T-helper 2 cell treated with Interferon-gamma antibody and Interleukin-4, amounts not matched to agents 100 ng/mL and 5 ng/mL, for 36 hours (primary cell): ENCODE results near the gene CADM2. TPM values are rescaled to one million over a fixed set of nuclear protein-coding genes. Genes with fewer than 3 reads are reported as not detected.
"Not testable (repeated sequence)": the region's sequence is repeated elsewhere in the genome, so short reads cannot be mapped to it uniquely, and the experiment has no call there.

Source experiments
- intact Hi-C: fragments of 100-400 bp; cut with micrococcal nuclease; formaldehyde crosslinking; loops from one replicate; pipeline ENCODE4 v1.15.1; 2023
- total RNA-seq: library from RNA; stranded (reverse); gene quantifications from 2 replicates; pipeline ENCODE4 v1.2.3, GENCODE V29; 2022

The CADM2 gene
- not detected in 2 replicates for total RNA-seq

DNA sequence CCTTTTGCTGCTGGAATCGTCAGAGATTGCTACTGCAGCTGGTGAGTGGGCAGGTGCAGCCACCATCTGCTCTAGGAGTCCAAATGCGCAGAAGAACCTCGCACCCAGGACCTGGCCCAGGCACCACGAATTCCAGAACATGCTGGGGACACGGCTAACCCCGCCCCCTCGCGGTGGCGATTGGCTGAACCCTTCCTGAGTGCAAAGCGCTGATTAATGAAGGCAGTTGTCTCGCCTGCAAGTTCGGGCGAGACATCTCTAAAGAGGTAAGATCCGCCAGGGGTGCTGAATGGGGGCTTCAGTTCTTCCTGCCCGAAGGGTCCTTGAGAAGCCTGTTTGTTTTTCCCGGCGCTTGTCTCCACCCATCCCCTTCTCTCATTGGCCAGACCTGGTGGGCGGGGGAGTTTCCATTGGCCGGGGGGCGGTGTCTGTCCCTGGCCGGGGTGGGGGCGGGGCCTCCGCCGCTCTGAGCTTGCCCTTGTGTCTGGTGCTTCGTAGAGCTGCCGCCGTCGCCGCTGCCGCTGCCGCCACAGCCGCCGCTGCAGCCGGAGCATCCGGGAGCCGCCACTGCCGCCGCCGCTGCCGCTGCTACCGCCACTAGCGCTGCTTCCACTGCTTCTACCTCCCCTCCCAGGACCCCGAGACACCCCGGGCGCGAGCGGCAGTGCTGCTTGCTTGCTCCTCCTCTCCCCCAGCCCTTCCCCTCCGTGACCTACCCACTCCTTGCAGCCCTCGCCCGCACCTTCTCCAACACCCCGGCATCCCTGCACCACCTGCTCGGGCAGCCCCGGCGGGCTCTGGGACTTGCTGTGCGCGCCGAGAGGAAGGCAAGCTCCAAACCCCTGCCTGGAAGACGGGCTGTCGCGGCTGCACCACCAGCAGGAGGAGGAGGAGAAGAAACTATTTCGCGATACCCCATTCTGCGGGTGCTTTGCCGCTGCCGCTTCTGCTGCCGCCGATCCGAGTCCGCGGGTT, at the start of gene CADM2:
Gene CADM2, plus strand, starts transcription at position 495 of the 975 bp plus-strand sequence.
- intact Hi-C loops: no loop called here

GRCh38 chr3:84918592-84918991, 40.2 kb upstream of the CADM2 start:
- intact Hi-C loops: not testable (repeated sequence)

DNA sequence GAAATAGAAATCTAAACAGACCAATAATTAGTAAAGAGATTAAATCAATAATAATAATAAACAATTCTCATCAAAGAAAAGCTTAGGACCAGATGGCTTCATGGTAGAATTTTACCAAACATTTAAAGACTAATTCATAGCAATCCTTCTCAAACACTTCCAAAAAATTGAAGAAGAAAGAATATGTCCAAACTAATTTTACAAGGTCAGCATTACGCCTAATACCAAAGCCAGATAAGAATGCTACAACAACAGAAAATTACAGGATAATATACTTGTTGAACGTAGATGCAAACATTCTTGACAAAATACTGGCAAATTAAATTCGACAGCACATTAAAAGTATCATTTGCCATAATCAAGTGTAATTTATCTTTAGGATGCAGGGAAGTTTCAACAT, 36.1 kb upstream of the CADM2 start:
- intact Hi-C loops: no loop called here

DNA sequence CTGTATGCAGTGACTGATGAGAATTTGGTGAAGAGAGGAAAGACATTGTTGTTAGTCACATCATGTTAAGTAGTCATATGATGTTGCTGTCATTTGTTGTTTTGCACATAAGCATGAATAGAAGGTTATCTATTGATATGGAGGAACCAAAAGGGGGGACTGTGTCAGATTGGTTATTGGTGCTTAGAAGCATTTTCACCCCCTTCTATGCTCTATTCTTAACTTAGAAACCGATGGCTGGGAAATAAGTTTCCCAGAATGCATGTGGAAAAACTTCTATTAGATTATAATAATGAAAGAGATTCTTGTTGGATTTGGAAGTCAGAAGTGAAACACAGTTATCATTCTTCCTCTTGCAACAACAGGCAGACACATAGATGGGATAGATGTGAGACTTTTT, 33.2 kb upstream of the CADM2 start:
- intact Hi-C loops: no loop called here

DNA sequence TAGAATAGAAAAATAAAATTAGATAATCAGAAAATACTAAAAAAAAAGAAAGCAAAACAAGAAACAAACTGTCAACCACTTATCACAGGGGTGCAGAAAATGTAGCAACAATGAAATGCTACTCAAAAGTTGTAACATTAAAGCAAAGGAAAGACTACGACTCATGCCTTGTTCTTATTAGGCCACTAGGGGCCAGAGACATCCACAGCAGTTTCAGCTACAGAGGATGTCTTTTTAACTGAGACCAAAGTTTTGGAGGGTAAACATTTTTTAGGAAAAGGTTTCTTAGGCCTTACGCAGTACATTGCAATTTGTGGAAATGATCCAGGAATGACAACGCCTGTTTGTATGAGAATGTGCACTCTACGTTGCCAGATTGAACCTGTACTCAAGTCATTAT, 15.4 kb upstream of the CADM2 start:
- intact Hi-C loops: no loop called here

DNA sequence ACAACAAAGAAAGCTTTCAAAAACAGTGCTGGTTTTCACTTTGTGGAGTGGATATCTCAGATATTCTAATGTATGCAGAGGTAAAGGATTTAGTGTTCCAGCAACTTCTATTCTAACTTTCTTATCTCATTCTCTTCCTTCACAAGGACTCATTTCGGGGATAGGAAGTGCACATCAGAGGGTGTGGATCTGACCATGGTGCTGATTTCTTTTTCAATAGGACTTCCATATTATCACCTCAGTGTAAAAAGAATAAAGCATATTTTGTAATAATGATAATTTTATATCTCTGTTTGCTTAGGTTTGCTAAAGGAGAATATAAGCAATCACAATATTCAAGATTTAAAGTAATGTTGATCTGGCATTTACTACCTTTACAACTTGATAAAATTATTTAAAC, 12.5 kb upstream of the CADM2 start:
- intact Hi-C loops: no loop called here

- intact Hi-C loops: no loop called here
Measured at GRCh38 chr3:84959470-84960271, 882 bp downstream of the CADM2 start.

GRCh38 chr3:84960581-84960980, 1.8 kb downstream of the CADM2 start:
- intact Hi-C loops: no loop called here

DNA sequence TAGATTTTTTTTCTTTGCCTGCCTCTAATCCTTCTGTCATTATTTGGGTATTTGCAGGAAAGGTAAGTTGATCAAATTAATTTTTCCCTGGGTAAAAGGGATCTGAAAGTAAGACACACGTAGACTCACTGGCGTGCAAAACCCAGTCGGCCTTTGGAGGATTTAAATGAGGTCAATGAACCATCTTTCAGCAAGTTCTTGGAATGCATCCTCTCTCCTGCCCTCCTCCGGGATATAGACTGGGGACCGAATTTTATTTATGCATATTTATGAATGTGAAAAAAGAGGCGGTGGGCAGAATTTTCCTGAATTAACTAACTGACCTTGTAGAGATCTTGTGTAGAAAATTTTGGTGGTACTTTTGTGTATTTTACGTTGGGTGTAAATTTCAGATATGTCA, 2.2 kb downstream of the CADM2 start:
- intact Hi-C loops: no loop called here

GRCh38 chr3:84961521-84962255, 2.9 kb downstream of the CADM2 start:
- intact Hi-C loops: no loop called here

DNA sequence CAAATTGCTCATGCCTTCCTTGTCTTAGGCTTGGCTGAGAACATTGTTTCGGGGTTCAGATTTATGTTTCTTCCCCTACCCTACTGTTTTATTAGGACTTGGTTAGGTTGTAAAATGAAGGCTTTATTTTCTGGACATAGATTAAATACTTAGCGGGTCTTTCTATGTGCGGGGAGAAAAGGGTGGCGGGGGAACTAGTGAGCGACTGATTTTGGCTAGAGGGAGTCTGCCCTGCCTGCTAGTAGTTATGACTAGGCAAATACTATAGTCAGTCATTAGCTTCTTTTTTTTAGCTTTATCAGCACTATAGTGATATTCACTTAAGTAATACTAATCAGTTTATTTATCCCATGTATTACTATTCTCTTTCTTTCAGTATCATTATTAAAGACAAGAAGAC, 3.6 kb downstream of the CADM2 start:
- intact Hi-C loops: no loop called here

DNA sequence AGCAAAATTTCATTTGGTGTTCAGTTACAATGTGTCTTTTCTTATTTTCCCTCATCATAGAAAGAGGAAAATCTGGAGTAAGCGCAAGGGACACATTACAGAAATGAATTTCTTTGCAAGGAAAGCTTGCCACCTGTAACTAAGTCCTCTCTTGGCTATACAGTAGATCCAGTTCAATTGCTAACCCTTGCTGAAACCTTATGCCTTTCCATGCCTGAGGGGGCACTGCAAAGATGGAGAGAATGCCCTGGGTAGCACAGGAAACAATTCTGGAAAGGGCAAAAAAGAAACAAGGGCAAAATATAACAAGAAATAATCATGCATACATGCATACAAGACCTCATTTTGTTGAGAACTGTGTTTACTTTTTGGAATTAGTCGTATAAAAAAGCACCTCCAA, 4.3 kb downstream of the CADM2 start:
- intact Hi-C loops: no loop called here

- intact Hi-C loops: no loop called here
Measured at GRCh38 chr3:84965141-84965540, 6.4 kb downstream of the CADM2 start.

- intact Hi-C loops: no loop called here
Measured at GRCh38 chr3:84967767-84968581, 9.2 kb downstream of the CADM2 start.

GRCh38 chr3:84968701-84969235, 10.0 kb downstream of the CADM2 start:
- intact Hi-C loops: no loop called here

DNA sequence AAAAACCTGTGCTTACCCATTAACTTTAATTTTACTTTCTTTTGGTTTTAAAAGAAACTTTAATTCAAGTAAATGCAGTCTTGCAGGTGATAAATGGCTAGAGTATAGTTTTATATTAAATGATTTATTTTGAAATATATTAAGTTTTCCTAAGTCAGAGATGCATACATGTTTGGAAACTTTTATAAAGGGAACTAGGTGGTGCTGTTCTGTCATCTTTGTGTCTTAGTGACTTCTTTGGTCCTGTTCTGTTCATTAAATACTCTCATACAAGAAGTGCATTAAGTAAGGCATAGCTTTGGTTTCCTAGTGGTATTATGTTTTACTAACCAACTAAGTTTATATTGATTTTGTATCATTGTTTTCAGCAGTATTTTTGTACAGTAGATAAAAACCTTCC, 15.6 kb downstream of the CADM2 start:
- intact Hi-C loops: no loop called here

DNA sequence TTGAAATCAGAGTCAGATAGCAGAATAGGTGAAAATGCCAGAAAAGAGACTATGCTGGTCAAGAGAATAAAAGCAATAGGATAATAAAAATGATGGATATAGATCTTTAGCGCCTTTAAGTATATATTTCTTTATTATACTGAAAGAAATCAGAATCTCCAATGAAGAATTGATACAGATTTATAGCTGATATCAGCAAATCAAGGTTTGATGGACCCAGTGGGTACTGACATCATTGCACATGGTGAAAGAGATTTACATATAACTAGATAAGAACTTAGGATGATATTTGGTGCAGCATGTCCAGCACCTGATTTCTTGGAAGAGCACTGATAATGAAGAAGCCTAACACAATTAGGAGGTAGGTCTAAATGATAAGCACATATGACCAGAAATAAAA, 18.2 kb downstream of the CADM2 start:
- intact Hi-C loops: no loop called here

DNA sequence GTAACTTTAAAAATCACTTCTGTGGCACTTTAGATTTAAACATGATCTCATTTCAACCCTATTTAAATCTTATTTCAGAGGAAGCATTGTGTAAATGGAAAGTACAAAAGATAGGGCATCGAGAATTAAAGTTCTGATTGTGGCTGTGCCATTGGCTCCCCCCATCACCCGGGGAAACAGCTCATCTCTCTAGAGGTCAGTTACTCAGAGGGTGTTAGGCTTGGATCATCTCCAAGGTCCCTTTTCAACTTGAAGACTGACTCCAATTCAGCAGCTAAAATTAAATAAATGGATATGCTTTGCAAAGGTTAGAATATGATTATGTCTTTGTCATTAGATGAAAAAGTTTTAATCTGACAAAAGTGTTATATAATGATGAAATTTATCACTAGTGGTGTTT, 20.1 kb downstream of the CADM2 start:
- intact Hi-C loops: no loop called here

DNA sequence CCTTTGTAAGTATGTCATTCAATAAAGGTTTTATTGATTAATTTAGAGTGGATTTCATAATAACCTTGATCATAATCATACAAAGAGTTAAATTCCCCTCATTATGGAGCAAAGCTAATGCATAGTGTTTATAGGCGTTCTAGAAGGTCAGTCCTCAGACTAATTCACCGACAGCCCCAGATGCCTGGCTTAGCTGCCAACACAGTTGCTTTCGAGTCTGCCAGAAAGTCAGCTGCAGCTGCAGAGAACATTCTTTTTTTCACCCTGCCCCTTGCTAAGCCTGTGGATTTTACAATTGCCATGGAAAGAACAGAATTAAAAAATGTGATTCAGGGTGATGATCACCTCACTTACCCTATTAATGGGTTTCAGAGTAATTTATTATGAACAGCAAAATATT, 21.2 kb downstream of the CADM2 start:
- intact Hi-C loops: no loop called here

GRCh38 chr3:84980456-84980855, 21.7 kb downstream of the CADM2 start:
- intact Hi-C loops: no loop called here

DNA sequence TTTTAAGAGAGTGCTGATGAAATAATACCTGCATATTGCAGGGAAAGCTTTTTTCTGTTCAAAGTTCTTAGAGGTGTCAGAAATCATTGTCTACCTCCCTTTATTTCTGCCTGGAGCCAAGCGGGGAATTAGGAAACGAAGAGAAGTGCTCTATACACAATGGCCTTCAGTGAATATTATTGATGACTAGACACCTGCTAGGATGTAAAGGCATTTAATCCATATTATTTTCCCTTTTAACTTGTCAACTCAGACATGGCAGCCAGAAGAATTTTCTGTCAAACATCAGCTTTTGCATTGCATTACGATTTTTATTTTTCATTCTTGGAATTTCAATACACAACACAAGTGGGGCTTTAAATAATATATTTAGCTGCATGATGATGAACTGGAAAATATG, 24.7 kb downstream of the CADM2 start:
- intact Hi-C loops: no loop called here
